ENCODE results near the gene SLC41A2. TPM values are rescaled to one million over a fixed set of nuclear protein-coding genes. Genes with fewer than 3 reads are reported as not detected.

Gene SLC41A2
- total and polyA plus RNA-seq, 9 of the 15 experiments (the other 6 are each of a cell fraction or from before 2014, with no cell fraction given), result 0.01 to 0.89 (median 0.16) TPM; not detected in 1

GRCh38 chr12:104959335-104959841 lies 1.3 kb upstream of the SLC41A2 start (continued):
- TF ChIP-seq, protein P1, sequence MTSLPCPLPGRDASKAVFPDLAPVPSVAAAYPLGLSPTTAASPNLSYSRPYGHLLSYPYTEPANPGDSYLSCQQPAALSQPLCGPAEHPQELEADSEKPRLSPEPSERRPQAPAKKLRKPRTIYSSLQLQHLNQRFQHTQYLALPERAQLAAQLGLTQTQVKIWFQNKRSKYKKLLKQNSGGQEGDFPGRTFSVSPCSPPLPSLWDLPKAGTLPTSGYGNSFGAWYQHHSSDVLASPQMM (CRISPR knock-in tag; IDR thresholded peaks at IDR 0.05), result no peak
- TF ChIP-seq NR2C2 (CRISPR knock-in tag; IDR thresholded peaks at IDR 0.05) (no peak), NR2C2 (tag; IDR thresholded peaks at IDR 0.05) (peak; percentile 95), RNF2 (IDR thresholded peaks at IDR 0.05) (0 out of 2 replicates have a peak, but pooled peaks have one; percentile 22), RCOR1 (IDR thresholded peaks at IDR 0.05; ENCODE audit: borderline replicate concordance in 1 of 2, low read depth in 2 of 2, low read length in 2 of 2) (peak in 1 of 2 experiments; percentile 44; a peak in 1 of 4 replicates), MYC (IDR thresholded peaks at IDR 0.05; ENCODE audit: low read depth, low read length) (0 out of 2 replicates have a peak, but pooled peaks have one; percentile 35), MYC (CRISPR knock-in tag; IDR thresholded peaks at IDR 0.05; ENCODE audit: borderline replicate concordance, low read depth) (no peak), CTBP1 (IDR thresholded peaks at IDR 0.05; ENCODE audit: borderline replicate concordance) (peak; percentile 31; the same call in 1 of the 2 replicates), ZKSCAN3 (CRISPR knock-in tag; IDR thresholded peaks at IDR 0.05) (no peak), NR2C1 (IDR thresholded peaks at IDR 0.05) (peak; percentile 75; the same call in 1 of the 2 replicates), NR2C1 (tag; IDR thresholded peaks at IDR 0.05) (peak; percentile 85)
- TF ChIP-seq, protein P2, sequence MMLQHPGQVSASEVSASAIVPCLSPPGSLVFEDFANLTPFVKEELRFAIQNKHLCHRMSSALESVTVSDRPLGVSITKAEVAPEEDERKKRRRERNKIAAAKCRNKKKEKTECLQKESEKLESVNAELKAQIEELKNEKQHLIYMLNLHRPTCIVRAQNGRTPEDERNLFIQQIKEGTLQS (IDR thresholded peaks at IDR 0.05), result peak; percentile 94
- TF ChIP-seq, protein P2 (CRISPR knock-in tag; conservative IDR thresholded peaks at IDR 0.05), result 0 out of 2 replicates have a peak, but pooled peaks have one; percentile 50

Data from K562 (cell line).